ENCODE data around the gene ADAM33. TPM values are rescaled to one million over a fixed set of nuclear protein-coding genes. Genes with fewer than 3 reads are reported as not detected.

The ADAM33 gene
- total RNA-seq, 1 experiment from 2014 or later = not detected

- POLR2A ChIA-PET (ENCODE audit: unreplicated experiment) = no interaction called here
- Histone ChIP-seq H3F3A (ENCODE audit: insufficient read depth, low read depth) (no peaks in the 10 kb centered on the region), H3K36me3 (ENCODE audit: low read depth) (no peaks in the 10 kb centered on the region), H2AFZ (no peak overlapping the region), H3K9me3 (ENCODE audit: insufficient read depth, low read depth) (no peaks in the 10 kb centered on the region), H3K79me2 (ENCODE audit: low read depth) (no peaks in the 10 kb centered on the region), H4K20me1 (ENCODE audit: insufficient read depth) (no peaks in the 10 kb centered on the region), H3K9me2 (ENCODE audit: insufficient read depth) (no peaks in the 10 kb centered on the region), H3K4me1 (replicated peaks; ENCODE audit: insufficient read depth) (no peaks in the 10 kb centered on the region), H3K4me3 (no peak overlapping the region), H3K4me2 (no peak overlapping the region), H3K27ac (no peak overlapping the region), H3K27me3 (ENCODE audit: insufficient read depth, low read depth) (peaks cover 18% of the 10 kb centered on the region; the same call in 1 of the 2 replicates)
- intact Hi-C loops (cut with micrococcal nuclease; ENCODE audit: unreplicated experiment) = no loop called here
- BruUV-seq (replicated peaks) = no TSS peak
- DNase-seq = no peak
- no peak for TF ChIP-seq CTCF (conservative IDR thresholded peaks at IDR 0.05)
- TF ChIP-seq EZH2 (IDR thresholded peaks at IDR 0.05; ENCODE audit: low read depth) = no peak
- CTCF ChIA-PET = no interaction called here
These were observed 21.0 kb upstream of the ADAM33 start for GRCh38 chr20:3702611-3703391.

- H3F3A ChIP-seq (ENCODE audit: insufficient read depth, low read depth) = no peaks in the 10 kb centered on the region
- H4K20me1 ChIP-seq (ENCODE audit: insufficient read depth) = no peaks in the 10 kb centered on the region
- ChIA-PET CTCF (no interaction called here), POLR2A (ENCODE audit: unreplicated experiment) (no interaction called here)
- H3K9me2 ChIP-seq (ENCODE audit: insufficient read depth) = no peaks in the 10 kb centered on the region
- H3K36me3 ChIP-seq (ENCODE audit: low read depth) = no peaks in the 10 kb centered on the region
- DNase-seq = no peak
- no peaks in the 10 kb centered on the region for H3K4me1 ChIP-seq (replicated peaks; ENCODE audit: insufficient read depth)
- H3K27me3 ChIP-seq (ENCODE audit: insufficient read depth, low read depth) = peaks cover 18% of the 10 kb centered on the region; the same call in 1 of the 2 replicates
- H3K79me2 ChIP-seq (ENCODE audit: low read depth) = no peaks in the 10 kb centered on the region
- peaks cover 1% of the 10 kb centered on the region; the same call in 1 of the 2 replicates for H3K9me3 ChIP-seq (ENCODE audit: insufficient read depth, low read depth)
- intact Hi-C loops (cut with micrococcal nuclease; ENCODE audit: unreplicated experiment) = no loop called here
- TF ChIP-seq EZH2 (IDR thresholded peaks at IDR 0.05; ENCODE audit: low read depth) (no peak), CTCF (conservative IDR thresholded peaks at IDR 0.05) (no peak)
- no TSS peak for BruUV-seq (replicated peaks)
- no peak overlapping the region for H2AFZ ChIP-seq
- H3K4me2 ChIP-seq = no peak overlapping the region
- no peak overlapping the region for H3K27ac ChIP-seq
- no peak overlapping the region for H3K4me3 ChIP-seq
These were observed 19.5 kb upstream of the ADAM33 start for GRCh38 chr20:3701061-3701998.

- POLR2A ChIA-PET (ENCODE audit: unreplicated experiment) = interaction anchor here (0.6 kb wide), 1 partner anchor 15 kb away, joined by 3 read pairs; no protein-coding TSS in a partner anchor
- no peak for DNase-seq
- intact Hi-C loops (cut with micrococcal nuclease; ENCODE audit: unreplicated experiment) = no loop called here
- Histone ChIP-seq H3K9me2 (ENCODE audit: insufficient read depth) (no peaks in the 10 kb centered on the region), H3K4me2 (no peak overlapping the region), H4K20me1 (ENCODE audit: insufficient read depth) (no peaks in the 10 kb centered on the region), H3K27ac (no peak overlapping the region), H3F3A (ENCODE audit: insufficient read depth, low read depth) (no peaks in the 10 kb centered on the region), H3K36me3 (ENCODE audit: low read depth) (no peaks in the 10 kb centered on the region), H2AFZ (no peak overlapping the region), H3K79me2 (ENCODE audit: low read depth) (no peaks in the 10 kb centered on the region), H3K9me3 (ENCODE audit: insufficient read depth, low read depth) (peaks cover 4% of the 10 kb centered on the region; the same call in 1 of the 2 replicates), H3K4me1 (replicated peaks; ENCODE audit: insufficient read depth) (no peaks in the 10 kb centered on the region), H3K27me3 (ENCODE audit: insufficient read depth, low read depth) (peaks cover 18% of the 10 kb centered on the region; the same call in 1 of the 2 replicates), H3K4me3 (no peak overlapping the region)
- CTCF ChIA-PET = no interaction called here
- BruUV-seq (replicated peaks) = no TSS peak
- TF ChIP-seq EZH2 (IDR thresholded peaks at IDR 0.05; ENCODE audit: low read depth) = no peak
These were observed 17.2 kb upstream of the ADAM33 start for GRCh38 chr20:3699037-3699436.
